HG03342 (cell line): Measurements from ENCODE around the gene ANO6.

ENCODE experiments used
- ATAC-seq: cut with Tn5 transposase; IDR thresholded peaks from one replicate; pipeline ENCODE4 v1.9.1; 2021; ENCODE audit warnings: mild to moderate bottlenecking, moderate library complexity; ENCODE audit not compliant: unreplicated experiment

The ANO6 gene

DNA sequence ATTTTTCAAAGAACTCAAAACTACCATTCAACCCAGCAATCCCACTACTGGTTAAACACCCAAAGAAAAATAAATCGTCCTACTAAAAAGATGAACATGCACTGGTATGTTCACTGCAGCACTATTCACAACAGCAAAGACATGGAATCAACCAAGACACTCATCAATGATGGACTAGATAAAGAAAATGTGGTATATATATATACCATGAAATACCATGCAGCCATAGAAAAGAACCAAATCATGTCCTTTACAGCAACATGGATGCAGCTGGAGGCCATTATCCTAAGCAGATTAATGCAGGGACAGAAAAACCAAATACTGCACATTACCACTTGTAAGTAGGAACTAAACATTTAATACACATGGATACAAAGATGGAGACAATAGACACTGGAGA is 3.8 kb upstream of the ANO6 start:
- no peak for ATAC-seq

DNA sequence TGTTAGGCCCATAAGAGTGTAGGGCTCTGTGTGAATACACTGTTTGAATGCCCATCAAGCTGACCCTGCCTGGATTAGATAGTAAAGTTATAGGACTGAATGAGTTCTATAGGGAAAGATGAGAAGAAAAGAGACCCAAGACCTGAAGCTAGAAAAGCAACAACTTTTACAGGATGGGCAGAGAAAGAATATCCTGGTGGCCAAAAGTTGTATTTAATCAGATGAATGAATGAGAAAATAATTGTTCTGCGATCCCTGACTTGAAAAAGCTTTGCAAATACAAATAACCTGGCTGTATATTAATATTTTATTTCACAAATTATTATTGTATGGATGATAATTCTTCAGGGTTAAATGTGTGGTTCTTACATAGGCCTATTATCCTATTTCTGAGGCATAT is 2.8 kb upstream of the ANO6 start:
- no peak for ATAC-seq

- no peak for ATAC-seq
Measured at GRCh38 chr12:45214071-45214470, 1.8 kb upstream of the ANO6 start.

- ATAC-seq = no peak
Measured at GRCh38 chr12:45214749-45215418, 1.0 kb upstream of the ANO6 start.

DNA sequence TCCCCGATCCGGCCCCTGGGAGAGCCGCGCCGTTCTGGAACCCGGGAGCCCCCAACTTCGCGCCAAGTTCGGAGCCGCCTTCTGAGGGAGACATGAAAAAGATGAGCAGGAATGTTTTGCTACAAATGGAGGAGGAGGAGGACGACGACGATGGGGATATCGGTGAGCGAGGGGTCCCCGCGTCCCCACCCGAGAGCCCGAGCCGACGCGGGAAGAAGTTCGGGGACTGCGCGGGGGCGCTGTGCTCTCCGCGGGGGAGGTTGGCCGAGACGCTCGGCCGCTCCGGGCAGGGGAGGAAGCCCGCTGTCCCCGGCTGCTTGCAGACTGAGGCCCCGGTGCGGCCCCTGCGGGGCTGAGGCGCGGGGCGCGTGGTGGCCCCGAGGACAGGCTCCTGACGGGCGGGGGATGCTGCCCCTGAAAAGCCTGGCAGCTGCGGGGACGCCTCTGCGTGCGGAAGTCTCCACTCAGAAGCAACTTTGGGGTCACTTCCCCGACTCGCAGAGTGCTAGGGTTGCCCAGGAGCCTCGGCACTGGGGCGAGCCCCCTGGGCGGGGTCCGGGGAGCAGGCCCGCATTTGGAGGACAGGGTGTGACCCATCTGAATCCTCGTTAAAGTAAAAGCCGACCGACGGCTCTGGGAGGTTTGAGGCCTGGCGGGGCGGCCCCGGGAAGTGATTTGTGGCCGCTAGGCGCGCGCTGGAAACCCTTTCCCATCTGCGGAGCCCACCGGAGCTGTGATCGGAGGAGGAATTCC is 511 bp downstream of the ANO6 start:
- ATAC-seq = peak; percentile 37

DNA sequence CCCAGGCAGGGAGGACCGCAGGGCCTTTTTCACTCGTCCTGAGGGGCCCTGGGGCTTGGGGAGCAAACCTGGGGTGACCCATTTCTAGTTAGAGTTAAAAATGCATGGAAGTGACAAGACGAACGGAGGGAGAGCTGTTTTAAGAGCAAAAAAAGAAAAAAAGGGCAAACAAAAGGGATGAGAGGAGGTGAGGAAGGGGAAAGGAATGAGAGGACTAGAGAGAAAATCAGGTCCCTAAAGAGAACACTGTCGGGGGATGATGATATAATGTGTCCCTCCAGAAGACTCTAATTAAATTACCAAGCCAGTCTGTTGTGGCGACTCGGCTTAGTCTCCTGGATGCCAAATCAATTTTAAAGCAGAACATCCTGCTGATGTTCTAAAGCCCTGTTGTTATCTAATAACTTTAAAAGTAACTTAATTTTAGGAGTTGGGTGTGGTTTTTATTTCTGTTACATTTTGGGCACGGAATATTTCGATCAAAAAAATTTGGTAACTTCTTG is 1.1 kb downstream of the ANO6 start:
- ATAC-seq = no peak

GRCh38 chr12:45217846-45218245 is 2.0 kb downstream of the ANO6 start:
- ATAC-seq = no peak

DNA sequence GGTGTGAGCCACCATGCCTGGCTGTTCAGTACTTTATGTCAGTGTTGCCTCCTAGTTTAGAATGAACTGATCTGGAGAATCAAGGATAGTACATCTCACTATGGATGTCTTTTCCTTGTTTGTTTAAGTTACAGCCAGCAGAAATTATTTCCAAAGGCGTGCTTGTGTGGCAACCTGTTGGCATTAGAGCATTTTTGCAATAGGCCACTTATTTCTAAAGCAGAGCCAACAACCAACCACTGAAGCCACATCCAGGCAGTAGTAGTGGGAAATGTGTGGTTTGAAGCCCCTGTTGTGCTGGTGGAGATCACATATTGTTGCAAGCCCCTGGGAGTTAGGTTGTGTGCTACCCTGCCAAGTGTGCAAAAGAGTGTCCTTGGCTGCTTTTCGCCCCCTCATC is 3.7 kb downstream of the ANO6 start:
- no peak for ATAC-seq

DNA sequence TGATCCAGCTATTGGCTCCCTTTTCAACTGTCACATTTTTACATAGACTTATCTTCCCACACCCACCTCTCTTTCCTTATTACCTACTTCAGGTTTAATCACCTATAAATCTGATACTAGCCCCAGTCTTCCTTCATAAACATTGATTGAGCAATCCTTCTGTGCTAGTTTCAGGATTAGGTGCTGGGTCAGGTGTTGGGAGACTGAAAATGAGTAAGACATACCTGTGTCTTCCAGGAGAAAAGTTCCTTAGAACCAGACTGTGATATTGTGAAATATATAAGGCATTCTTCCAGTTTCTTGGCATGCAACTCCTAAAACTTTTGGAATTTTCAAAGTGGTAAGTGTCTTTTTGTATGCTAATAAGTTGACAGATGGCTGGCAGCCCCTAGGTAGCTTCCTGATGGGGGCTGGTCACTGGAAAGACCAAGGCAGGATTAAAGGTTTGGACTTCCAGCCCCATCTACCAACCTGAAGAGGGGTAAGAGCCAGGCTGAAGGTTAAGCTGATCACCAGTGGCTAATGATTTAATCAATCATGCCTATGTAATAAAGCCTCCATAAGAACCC is 4.6 kb downstream of the ANO6 start:
- no peak for ATAC-seq

DNA sequence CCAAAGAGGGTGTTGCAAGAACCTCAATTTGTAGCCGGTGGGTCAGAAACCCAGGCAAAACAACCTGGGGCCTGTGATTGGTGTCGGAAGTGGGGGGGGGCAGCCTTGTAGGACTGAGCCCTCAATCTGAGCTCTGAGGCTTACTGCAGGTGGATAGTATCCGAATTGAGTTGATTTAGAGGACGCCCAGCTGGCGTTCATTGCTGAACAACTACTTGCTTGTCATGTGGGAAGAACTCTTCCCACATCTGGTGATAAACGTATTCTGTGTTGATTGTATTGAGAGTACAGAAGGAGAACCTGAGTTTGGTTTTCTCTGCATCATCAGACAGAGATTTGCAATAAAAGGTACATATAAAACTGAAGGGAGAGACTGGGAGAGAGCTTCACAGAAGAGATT is 5.1 kb downstream of the ANO6 start:
- ATAC-seq = no peak

DNA sequence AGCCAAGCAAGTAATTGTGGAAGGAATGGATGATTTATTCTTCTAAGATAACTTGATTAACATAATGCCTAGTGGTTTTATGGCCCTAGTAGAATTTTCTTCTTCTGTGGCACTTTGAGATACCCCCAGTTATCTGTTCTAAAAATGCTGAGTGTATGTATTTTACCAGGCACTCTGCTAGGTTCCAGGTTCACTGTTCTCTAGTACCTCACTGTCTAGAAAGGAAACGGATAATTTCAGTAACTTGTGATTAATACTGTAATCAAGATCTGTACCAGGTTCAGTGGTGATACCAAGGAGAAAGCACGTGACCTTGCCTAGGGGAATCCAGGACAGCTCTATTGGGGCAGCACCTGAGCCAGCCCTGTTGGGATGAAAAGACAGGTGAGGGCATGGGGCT is 8.0 kb downstream of the ANO6 start:
- ATAC-seq = no peak

- ATAC-seq = no peak
Measured at GRCh38 chr12:45224311-45224710, 8.4 kb downstream of the ANO6 start.

DNA sequence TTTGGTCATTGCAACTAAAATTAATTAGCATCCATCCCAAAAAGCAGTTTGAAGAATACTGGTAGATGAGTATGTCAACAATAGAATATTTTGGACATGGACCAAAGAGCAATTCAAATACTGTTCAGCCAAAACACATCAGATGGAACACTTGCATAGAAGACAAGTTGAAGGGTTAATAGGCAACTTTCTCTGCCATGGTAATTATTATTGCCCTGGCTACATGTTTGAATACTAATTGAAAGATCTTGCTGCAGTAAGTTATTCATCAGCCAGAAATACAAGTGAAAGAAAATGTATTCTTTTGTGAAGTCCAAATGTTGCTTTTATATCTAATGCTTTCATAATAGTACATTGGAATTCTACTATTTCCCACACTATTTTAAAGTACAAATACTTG is 10.1 kb downstream of the ANO6 start:
- ATAC-seq = no peak

DNA sequence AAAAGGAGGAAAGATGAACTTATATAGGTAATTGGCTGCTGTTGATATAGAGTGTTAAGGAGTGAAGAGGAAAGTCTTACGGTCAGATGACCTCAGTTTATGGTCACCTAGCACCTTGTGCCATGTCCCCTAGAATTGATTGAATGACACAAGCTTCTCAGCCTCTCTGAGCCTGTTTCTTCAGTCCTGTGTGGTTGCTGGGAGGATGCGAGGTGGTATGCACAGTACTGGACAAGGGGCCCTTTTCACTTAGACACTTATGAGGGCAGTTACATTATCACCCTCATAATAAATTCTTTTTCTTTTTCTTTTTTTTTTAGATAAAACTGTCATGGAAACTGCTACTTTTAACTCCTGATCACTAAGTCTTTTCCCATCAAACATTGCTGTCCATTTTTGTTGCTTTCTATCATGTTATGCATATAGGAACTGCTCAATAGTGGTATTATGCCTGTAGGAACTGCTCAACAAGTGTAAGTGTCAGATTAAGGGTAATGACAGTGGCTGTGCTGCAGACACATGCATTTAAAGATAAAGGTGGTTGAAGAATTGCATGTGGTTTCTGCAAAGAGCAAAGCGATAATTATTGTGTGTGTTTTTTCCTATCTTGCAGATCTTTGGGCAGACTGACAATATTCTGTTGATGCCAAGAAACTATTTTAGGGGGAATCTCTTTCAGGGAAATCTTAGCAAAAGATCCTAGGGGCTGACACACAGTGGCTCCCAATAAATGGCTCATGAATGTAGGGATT is 11.6 kb downstream of the ANO6 start:
- no peak for ATAC-seq

GRCh38 chr12:45231515-45232145 is 15.7 kb downstream of the ANO6 start:
- no peak for ATAC-seq

DNA sequence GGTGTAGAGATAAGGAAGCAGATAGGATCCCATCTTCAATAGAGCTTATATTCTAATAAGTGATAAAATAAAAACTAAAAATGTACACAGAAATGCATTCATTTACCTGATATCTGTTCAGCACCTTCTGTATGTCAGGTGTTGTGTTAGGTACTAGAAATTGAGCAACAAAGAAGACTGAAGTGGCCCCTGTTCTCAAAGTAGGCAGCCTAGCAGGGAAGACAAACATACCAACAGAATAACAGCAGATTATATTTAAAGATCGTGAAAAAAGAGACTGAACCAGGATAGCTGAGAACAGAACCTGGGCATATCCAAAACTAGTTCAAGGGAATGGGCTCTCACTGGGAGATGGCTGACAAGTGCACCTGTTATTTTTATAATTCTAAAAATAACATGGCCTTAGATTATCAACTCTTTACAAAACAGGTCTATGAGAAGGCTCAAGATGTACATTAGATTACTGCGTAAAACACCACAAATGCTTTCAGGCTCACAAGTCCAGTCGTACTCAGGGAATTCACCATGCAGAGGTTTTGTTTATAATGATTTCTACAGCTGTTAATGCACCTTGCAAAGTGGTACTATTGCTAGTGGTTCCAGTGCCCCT is 16.4 kb downstream of the ANO6 start:
- no peak for ATAC-seq

GRCh38 chr12:45232756-45233372 is 17.0 kb downstream of the ANO6 start:
- peak; percentile 59 for ATAC-seq

DNA sequence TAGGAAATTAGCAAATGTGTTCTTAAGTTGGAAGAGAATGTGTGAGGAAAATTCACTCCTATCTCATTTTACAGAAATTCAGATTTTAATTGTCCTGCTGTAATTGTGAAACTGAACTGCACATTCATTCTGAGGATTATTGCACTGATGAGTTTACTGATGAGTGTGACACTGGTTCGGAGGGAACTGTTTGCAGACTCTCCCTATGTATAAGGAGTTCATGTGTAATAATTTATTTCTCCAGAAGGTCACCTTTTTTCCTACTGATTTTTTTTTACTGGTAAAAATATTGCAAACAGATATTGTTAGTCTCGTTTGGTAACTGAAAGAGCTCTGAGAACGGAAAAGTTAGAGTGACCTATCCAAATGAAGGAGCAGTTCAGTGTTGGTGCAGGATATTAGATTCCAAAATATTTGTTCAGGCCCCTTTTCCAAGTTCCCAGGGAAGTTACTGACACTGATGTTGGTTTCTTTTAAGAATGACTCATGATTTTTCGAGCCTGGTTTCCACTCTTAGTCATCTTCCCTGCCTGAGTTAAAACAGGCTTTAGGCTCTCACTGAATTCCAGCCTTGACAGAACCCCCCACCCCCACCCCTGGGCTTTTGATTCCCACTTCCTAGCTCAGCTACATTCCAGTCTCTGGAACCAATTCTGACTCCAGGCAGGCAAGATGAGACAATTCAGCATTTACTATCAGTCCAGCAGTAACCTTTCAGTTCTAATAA is 18.4 kb downstream of the ANO6 start:
- no peak for ATAC-seq
